Adipocyte (in vitro differentiated cells): ENCODE measurements around the gene IRF6.

Experiments
- DNase-seq: peaks from one replicate; pipeline ENCODE4 v3.0.0-alpha.2; 2015; ENCODE audit warnings: low read depth
- H3K27me3 ChIP-seq: replicated peaks from 2 replicates; pipeline ENCODE4 v1.7.0; 2013; ENCODE audit warnings: mild to moderate bottlenecking, low read length, moderate library complexity; ENCODE audit not compliant: control insufficient read depth, insufficient read depth
- H3K36me3 ChIP-seq: 2 replicates; pipeline ENCODE4 v1.7.0; 2013; ENCODE audit warnings: low read length, mild to moderate bottlenecking, moderate library complexity; ENCODE audit not compliant: control insufficient read depth, insufficient read depth, severe bottlenecking
- H3K4me1 ChIP-seq: 2 replicates; pipeline ENCODE4 v1.7.0; 2013; ENCODE audit warnings: mild to moderate bottlenecking, low read length, moderate library complexity; ENCODE audit not compliant: control insufficient read depth, insufficient read depth
- H3K4me3 ChIP-seq: 2 replicates; pipeline ENCODE4 v1.7.0; 2013; ENCODE audit warnings: mild to moderate bottlenecking, low read length, moderate library complexity
- H3K9ac ChIP-seq: 2 replicates; pipeline ENCODE4 v1.7.0; 2013; ENCODE audit warnings: mild to moderate bottlenecking, low read length, moderate library complexity
- H3K9me3 ChIP-seq: 2 replicates; pipeline ENCODE4 v1.7.0; 2013; ENCODE audit warnings: mild to moderate bottlenecking, low read length, moderate library complexity; ENCODE audit not compliant: control insufficient read depth

The IRF6 gene

DNA sequence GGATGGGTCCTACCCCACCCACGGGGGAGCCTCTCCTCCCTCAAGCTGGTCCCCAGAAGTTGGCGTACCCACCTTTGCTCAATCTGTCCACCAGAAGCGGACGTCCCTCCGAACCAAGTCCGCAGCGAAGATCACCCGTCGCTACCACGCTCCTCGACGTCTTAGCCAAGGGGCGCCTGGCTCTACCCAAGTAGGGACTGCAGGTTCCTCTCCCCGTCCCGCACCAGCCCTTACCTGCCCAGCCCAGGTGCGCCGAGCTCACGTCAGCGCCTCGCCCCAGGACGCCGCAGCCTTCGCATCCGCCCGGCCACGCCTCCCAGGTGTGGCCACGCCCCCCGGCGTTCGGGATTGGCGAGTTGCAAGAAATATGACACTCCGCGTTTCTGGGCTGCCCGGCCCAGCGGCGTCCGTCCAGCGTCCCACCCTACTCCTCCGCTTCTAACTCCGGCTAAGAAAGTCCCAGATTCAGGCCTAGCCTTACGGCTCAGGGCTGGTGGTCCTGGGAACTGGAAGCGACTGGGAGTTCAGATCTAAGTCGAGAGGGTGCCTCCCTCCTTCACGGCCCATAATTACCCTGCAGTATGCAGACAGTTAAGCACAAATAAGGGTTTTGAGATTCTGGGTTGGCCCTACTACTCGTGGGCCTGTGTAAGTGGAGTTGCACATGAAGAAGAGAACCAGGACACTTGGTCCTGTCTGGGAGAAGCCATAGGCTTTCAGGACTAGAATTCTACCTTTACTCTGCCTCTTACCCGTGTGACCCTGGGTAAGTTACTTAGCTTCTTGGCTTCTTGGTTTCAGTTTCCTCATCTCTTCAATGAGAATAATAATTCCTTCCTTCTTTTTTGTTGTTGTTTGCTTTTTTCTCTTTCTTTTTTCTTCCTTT, at the start of gene IRF6:
Gene IRF6 (minus strand): TSS at position 268 of the 886 bp plus-strand sequence. CDS start 4,729 bp downstream, outside the sequence.
- no peaks in the 10 kb centered on the region for H3K27me3 ChIP-seq
- H3K36me3 ChIP-seq = no peaks in the 10 kb centered on the region
- peak; percentile 88 for DNase-seq
- peak within 1 kb of the TSS; percentile 58 for H3K4me3 ChIP-seq
- peaks cover 33% of the 10 kb centered on the region for H3K4me1 ChIP-seq
- peak within 1 kb of the TSS; percentile 63 for H3K9ac ChIP-seq
- H3K9me3 ChIP-seq = no peaks in the 10 kb centered on the region

DNA sequence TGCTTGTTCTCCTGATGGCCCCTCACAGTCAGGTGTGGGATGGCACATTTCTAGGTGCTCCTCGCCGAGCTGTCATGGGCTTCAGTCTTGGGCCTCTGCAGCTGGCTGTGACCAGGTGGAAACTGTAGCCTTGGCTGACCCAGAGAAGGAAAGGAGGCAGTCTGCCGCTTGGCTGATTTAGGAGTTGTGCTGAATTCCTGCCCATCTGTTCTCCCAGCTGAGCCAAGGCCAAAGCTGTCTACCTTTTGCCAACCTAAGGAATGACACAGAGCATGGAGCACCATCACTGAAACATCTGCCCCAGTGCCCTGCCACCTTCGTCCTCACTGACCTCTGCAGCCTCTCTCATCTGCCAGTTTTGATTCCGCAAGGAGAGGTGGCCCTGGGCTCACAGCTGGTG, 49.7 kb upstream of the IRF6 start:
- no peaks in the 10 kb centered on the region for H3K4me1 ChIP-seq
- no peaks in the 10 kb centered on the region for H3K27me3 ChIP-seq
- DNase-seq = no peak
- H3K36me3 ChIP-seq = peaks cover 49% of the 10 kb centered on the region
- H3K9ac ChIP-seq = no peak overlapping the region
- no peaks in the 10 kb centered on the region for H3K9me3 ChIP-seq
- no peak overlapping the region for H3K4me3 ChIP-seq

- no peaks in the 10 kb centered on the region for H3K27me3 ChIP-seq
- H3K4me1 ChIP-seq = peaks cover 4% of the 10 kb centered on the region
- DNase-seq = no peak
- H3K9me3 ChIP-seq = no peaks in the 10 kb centered on the region
- H3K36me3 ChIP-seq = peaks cover 52% of the 10 kb centered on the region
- no peak overlapping the region for H3K9ac ChIP-seq
- no peak overlapping the region for H3K4me3 ChIP-seq
Observed at GRCh38 chr1:209855006-209855405, 49.1 kb upstream of the IRF6 start.

DNA sequence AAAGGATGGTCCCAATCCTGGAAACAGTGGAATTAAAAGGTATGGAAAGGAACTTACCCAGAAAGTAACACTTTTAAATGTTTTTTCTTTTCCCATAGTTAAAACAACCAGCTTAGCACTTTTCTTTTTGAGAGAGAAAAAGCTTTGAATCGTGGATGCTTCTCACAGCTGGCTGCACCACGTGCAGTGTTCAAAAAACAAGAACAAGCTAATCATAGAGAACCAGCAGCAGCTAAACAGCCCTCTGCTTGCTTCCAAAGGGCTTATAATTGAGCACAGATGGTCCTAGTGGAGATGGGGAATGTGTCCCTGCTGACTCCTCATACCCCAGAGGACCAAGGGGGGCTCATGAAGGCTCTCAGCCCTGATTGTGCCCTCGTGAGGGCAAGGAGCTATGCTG, 48.3 kb upstream of the IRF6 start:
- Histone ChIP-seq H3K9ac (no peak overlapping the region), H3K27me3 (no peaks in the 10 kb centered on the region), H3K4me3 (no peak overlapping the region), H3K36me3 (peaks cover 59% of the 10 kb centered on the region), H3K4me1 (peaks cover 5% of the 10 kb centered on the region), H3K9me3 (no peaks in the 10 kb centered on the region)
- DNase-seq = no peak

DNA sequence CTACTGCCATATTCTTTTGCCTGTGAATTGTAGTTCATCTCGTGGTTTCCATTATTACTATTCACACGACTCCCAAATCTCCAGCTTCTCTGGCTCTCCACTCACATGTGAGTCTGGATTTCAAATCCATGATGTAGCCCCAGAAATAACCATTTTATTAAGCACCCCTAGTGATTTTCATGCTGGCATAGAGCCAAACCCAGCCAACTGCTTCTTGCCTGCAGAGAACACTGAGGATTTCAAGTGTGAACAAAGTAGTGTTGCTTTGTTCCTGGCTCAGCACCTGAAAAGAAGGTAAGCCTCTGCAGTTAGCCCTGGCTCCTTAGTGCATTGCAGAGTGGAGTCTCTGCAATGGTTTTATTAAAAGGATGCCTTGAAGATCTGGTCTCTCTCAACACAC, 47.7 kb upstream of the IRF6 start:
- peaks cover 64% of the 10 kb centered on the region for H3K36me3 ChIP-seq
- peaks cover 5% of the 10 kb centered on the region for H3K4me1 ChIP-seq
- H3K4me3 ChIP-seq = no peak overlapping the region
- H3K9ac ChIP-seq = no peak overlapping the region
- H3K9me3 ChIP-seq = no peaks in the 10 kb centered on the region
- no peaks in the 10 kb centered on the region for H3K27me3 ChIP-seq
- DNase-seq = no peak

DNA sequence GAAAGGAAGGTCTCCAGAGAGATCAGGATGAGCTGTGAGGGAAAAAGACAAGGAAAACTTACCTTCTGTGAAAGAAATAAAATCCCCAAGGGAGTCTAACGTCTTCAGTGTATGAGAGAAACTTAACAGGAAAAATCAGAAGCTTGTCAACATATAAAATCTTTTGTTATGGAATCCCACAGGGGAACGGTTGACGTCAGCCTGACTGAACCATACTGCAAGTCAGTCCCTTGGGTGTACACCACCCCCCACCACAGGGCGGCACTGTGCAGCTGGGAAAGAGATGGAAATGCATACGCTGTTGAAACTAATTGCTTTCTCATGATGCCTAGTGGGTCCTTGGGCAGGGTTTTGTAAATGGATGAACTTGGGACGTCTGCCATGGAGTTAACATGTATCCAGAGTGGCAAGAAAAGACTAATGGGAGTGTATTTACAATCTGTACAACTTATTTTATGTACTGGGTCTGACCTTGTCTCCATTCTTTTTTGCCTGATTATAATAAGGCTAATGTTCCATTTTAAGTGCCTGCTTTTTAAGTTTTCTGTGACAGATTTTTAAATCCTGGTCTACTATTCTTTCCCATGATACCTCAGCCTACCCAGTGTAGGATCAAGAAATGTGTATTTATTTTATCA, 44.5 kb upstream of the IRF6 start:
- no peak overlapping the region for H3K9ac ChIP-seq
- peaks cover 20% of the 10 kb centered on the region for H3K4me1 ChIP-seq
- H3K4me3 ChIP-seq = no peak overlapping the region
- no peaks in the 10 kb centered on the region for H3K27me3 ChIP-seq
- H3K36me3 ChIP-seq = peaks cover 83% of the 10 kb centered on the region
- H3K9me3 ChIP-seq = no peaks in the 10 kb centered on the region
- peak; percentile 63 for DNase-seq

DNA sequence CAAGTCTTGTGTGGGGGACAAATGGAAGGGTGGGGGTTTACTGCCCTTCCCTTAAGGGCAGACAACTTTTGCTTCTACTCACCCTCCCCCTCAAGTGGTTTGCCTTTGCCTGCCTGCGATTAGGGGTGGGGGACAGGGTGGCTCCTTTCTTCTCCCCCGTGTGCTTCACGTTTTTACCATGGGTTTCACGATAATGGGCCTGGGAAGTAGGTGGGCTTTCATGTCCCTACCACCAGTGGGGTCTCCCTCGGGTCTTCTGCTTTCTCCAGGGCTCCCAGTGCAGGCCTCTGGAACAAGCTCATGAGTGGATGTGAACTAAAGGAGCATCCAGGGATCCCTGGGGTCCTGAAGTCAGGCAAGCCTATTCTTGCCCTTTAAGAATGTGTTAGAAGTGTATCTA, 43.4 kb upstream of the IRF6 start:
- Histone ChIP-seq H3K27me3 (no peaks in the 10 kb centered on the region), H3K4me3 (no peak overlapping the region), H3K9ac (no peak overlapping the region), H3K36me3 (peaks cover 76% of the 10 kb centered on the region), H3K9me3 (no peaks in the 10 kb centered on the region), H3K4me1 (peaks cover 31% of the 10 kb centered on the region)
- DNase-seq = no peak

DNA sequence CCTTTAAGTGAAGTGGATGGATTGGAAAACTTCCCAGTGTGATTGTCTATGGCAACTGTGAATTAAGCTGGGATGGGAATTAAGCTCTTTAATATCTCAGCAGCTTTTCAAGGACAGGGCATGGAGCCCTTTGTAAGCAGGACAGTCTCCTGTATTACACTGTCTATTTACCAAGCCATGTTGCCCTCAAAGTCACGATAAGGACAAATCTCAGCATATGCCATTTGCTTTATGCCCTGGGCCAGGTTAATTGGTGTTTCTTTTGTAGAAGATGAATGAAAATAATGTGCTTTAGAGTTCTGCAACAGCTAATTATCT, 39.4 kb upstream of the IRF6 start:
- H3K4me3 ChIP-seq = peak overlapping the region; percentile 42
- H3K36me3 ChIP-seq = peaks cover 74% of the 10 kb centered on the region
- no peaks in the 10 kb centered on the region for H3K27me3 ChIP-seq
- DNase-seq = no peak
- H3K9ac ChIP-seq = peak overlapping the region; percentile 54
- no peaks in the 10 kb centered on the region for H3K9me3 ChIP-seq
- H3K4me1 ChIP-seq = peaks cover 42% of the 10 kb centered on the region

DNA sequence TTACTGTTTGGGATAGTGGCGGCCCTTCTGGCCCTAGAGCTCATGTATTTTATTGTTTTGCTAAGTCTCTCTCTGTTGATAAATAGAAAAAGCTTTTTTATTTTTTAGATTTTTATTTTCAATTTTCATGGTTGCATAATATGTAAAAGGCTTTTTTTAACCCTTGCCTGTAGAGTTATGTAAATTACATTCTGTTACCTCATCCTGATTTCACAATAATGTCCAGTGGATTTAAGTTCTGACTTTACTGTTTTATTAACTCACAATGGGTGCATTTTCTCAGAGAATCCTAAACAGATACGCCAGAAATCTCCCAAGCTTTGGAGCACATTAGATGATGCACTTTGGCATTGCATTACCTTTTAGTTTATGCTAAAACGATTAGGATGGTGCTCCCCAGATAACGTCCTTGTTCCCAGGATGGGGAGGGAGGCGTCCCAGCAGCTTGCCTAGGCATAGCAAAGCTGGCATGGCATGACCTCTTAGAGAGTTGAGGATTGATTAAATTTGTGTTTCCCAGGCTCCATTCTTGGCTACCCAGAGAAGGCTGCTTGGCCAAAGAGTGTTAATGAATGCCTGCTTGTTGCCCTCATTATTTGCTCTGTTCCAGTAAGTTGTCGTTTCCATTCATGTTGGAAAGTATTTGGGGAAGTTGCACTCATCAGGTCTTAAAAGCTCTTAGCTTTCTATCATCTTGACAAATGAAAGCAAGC, 38.9 kb upstream of the IRF6 start:
- no peaks in the 10 kb centered on the region for H3K27me3 ChIP-seq
- H3K9ac ChIP-seq = peak overlapping the region; percentile 54
- H3K4me3 ChIP-seq = peak overlapping the region; percentile 42
- H3K9me3 ChIP-seq = no peaks in the 10 kb centered on the region
- H3K36me3 ChIP-seq = peaks cover 72% of the 10 kb centered on the region
- peaks cover 43% of the 10 kb centered on the region for H3K4me1 ChIP-seq
- DNase-seq = no peak

- DNase-seq = no peak
- H3K9ac ChIP-seq = peak overlapping the region; percentile 76
- peaks cover 57% of the 10 kb centered on the region for H3K4me1 ChIP-seq
- H3K4me3 ChIP-seq = peak overlapping the region; percentile 38
- H3K36me3 ChIP-seq = peaks cover 79% of the 10 kb centered on the region
- no peaks in the 10 kb centered on the region for H3K27me3 ChIP-seq
- H3K9me3 ChIP-seq = no peaks in the 10 kb centered on the region
Observed at GRCh38 chr1:209840611-209841010, 34.7 kb upstream of the IRF6 start.

- Histone ChIP-seq H3K36me3 (peaks cover 83% of the 10 kb centered on the region), H3K4me1 (peaks cover 57% of the 10 kb centered on the region), H3K9ac (peak overlapping the region; percentile 76), H3K9me3 (no peaks in the 10 kb centered on the region), H3K4me3 (peak overlapping the region; percentile 38), H3K27me3 (no peaks in the 10 kb centered on the region)
- peak; percentile 92 for DNase-seq
Observed at GRCh38 chr1:209839875-209840546, 34.1 kb upstream of the IRF6 start.
